ENCODE measurements around the gene CNTNAP2. TPM values are rescaled to one million over a fixed set of nuclear protein-coding genes. Genes with fewer than 3 reads are reported as not detected.

Gene CNTNAP2
- total RNA-seq, 1 donor = 7.6 TPM

DNA sequence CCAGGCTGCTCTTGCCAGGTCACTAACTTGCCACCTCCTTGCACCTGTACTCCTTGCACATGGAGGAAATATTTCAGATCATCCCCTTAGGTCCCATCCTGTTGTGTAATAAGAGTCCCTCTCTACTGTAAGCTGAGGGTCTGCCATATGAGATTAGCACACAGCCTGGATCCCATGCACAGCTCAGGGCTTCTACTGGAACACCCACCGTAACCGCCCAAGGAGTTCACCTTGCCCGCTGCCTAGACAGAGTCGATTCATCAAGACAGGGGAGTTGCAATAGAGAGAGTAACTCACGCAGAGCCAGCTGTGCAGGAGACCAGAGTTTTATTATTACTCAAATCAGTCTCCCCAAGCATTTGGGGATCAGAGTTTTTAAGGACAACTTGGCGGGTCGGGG, 1779.5 kb downstream of the CNTNAP2 start:
- Histone ChIP-seq H3K79me2 (ENCODE audit: insufficient read depth, low read length) (no peaks in the 10 kb centered on the region), H3K4me3 (ENCODE audit: insufficient read depth, low read length) (no peak overlapping the region), H2AFZ (ENCODE audit: low read length) (no peak overlapping the region), H4K20me1 (ENCODE audit: insufficient read depth, low read length) (no peaks in the 10 kb centered on the region), H3K9me3 (ENCODE audit: low read depth, low read length) (no peaks in the 10 kb centered on the region), H3K27me3 (ENCODE audit: insufficient read depth, low read length) (no peaks in the 10 kb centered on the region), H3K36me3 (ENCODE audit: insufficient read depth, low read length) (no peaks in the 10 kb centered on the region), H3K27ac (ENCODE audit: low read depth, low read length) (no peak overlapping the region), H3K4me2 (ENCODE audit: insufficient read depth, low read length) (no peak overlapping the region), H3K4me1 (ENCODE audit: insufficient read depth, low read length) (no peaks in the 10 kb centered on the region)
- no peak for DNase-seq (ENCODE audit: insufficient read length, low spot score, missing footprints)
- TF ChIP-seq, protein P1, sequence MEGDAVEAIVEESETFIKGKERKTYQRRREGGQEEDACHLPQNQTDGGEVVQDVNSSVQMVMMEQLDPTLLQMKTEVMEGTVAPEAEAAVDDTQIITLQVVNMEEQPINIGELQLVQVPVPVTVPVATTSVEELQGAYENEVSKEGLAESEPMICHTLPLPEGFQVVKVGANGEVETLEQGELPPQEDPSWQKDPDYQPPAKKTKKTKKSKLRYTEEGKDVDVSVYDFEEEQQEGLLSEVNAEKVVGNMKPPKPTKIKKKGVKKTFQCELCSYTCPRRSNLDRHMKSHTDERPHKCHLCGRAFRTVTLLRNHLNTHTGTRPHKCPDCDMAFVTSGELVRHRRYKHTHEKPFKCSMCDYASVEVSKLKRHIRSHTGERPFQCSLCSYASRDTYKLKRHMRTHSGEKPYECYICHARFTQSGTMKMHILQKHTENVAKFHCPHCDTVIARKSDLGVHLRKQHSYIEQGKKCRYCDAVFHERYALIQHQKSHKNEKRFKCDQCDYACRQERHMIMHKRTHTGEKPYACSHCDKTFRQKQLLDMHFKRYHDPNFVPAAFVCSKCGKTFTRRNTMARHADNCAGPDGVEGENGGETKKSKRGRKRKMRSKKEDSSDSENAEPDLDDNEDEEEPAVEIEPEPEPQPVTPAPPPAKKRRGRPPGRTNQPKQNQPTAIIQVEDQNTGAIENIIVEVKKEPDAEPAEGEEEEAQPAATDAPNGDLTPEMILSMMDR (IDR thresholded peaks at IDR 0.05; ENCODE audit: extremely low read depth, low read depth, low read length) = no peak

DNA sequence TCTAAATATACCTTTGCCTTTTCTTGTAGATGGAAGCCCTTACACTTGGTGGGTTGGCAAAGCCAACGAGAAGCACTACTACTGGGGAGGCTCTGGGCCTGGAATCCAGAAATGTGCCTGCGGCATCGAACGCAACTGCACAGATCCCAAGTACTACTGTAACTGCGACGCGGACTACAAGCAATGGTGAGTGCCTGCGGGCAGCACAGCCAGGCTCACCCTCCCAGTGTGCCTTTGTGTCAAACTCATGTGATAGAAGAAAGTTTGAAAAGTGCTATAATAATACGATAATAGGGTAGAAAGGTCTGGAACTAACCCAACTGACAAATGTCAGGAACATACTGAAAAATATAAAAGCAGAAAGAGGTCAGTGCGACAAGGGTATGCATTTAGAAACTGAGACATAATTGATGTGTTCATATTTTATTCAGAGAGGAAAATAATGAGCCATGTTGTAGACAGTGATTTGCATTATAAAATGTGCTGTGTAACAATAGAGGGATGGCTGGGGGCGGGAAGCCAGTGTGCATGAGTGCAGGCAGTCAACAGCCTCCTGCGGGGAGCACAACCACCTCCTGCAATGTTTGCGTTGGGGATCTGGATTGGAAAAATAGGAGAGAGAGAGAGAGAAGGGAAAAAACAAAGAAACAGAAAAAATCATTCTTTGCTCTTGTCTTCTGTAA, 1787.1 kb downstream of the CNTNAP2 start:
- no peak overlapping the region for H3K4me3 ChIP-seq (ENCODE audit: insufficient read depth, low read length)
- no peak overlapping the region for H3K27ac ChIP-seq (ENCODE audit: low read depth, low read length)
- TF ChIP-seq, protein P1 (IDR thresholded peaks at IDR 0.05; ENCODE audit: extremely low read depth, low read depth, low read length) = no peak
- no peaks in the 10 kb centered on the region for H3K36me3 ChIP-seq (ENCODE audit: insufficient read depth, low read length)
- H3K9me3 ChIP-seq (ENCODE audit: low read depth, low read length) = no peaks in the 10 kb centered on the region
- no peaks in the 10 kb centered on the region for H3K4me1 ChIP-seq (ENCODE audit: insufficient read depth, low read length)
- no peaks in the 10 kb centered on the region for H4K20me1 ChIP-seq (ENCODE audit: insufficient read depth, low read length)
- H3K27me3 ChIP-seq (ENCODE audit: insufficient read depth, low read length) = no peaks in the 10 kb centered on the region
- no peak for DNase-seq (ENCODE audit: insufficient read length, low spot score, missing footprints)
- no peaks in the 10 kb centered on the region for H3K79me2 ChIP-seq (ENCODE audit: insufficient read depth, low read length)
- no peak overlapping the region for H2AFZ ChIP-seq (ENCODE audit: low read length)
- H3K4me2 ChIP-seq (ENCODE audit: insufficient read depth, low read length) = no peak overlapping the region

DNA sequence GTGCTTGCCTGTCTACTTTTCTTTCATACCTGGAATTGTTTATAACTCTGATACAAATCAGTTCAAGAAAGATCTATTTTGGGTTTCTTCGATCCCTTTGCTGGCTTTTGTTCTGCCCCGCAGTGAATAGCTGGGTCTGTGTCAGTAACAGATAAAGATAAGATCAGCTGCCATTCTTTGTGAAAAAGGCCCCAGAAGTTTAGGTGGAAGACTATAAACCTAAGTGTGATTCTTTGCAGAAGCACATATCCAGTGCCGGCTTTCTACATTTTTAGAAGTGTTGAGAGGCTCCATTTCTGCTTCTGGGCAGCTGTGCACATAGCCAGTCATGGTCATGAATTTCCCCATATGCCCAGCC, 1787.6 kb downstream of the CNTNAP2 start:
- DNase-seq (ENCODE audit: insufficient read length, low spot score, missing footprints) = no peak
- Histone ChIP-seq H3K27ac (ENCODE audit: low read depth, low read length) (no peak overlapping the region), H3K36me3 (ENCODE audit: insufficient read depth, low read length) (no peaks in the 10 kb centered on the region), H3K27me3 (ENCODE audit: insufficient read depth, low read length) (no peaks in the 10 kb centered on the region), H3K79me2 (ENCODE audit: insufficient read depth, low read length) (no peaks in the 10 kb centered on the region), H3K4me1 (ENCODE audit: insufficient read depth, low read length) (no peaks in the 10 kb centered on the region), H4K20me1 (ENCODE audit: insufficient read depth, low read length) (no peaks in the 10 kb centered on the region), H3K4me3 (ENCODE audit: insufficient read depth, low read length) (no peak overlapping the region), H3K4me2 (ENCODE audit: insufficient read depth, low read length) (no peak overlapping the region), H2AFZ (ENCODE audit: low read length) (no peak overlapping the region), H3K9me3 (ENCODE audit: low read depth, low read length) (no peaks in the 10 kb centered on the region)
- TF ChIP-seq, protein P1 (IDR thresholded peaks at IDR 0.05; ENCODE audit: extremely low read depth, low read depth, low read length) = no peak

DNA sequence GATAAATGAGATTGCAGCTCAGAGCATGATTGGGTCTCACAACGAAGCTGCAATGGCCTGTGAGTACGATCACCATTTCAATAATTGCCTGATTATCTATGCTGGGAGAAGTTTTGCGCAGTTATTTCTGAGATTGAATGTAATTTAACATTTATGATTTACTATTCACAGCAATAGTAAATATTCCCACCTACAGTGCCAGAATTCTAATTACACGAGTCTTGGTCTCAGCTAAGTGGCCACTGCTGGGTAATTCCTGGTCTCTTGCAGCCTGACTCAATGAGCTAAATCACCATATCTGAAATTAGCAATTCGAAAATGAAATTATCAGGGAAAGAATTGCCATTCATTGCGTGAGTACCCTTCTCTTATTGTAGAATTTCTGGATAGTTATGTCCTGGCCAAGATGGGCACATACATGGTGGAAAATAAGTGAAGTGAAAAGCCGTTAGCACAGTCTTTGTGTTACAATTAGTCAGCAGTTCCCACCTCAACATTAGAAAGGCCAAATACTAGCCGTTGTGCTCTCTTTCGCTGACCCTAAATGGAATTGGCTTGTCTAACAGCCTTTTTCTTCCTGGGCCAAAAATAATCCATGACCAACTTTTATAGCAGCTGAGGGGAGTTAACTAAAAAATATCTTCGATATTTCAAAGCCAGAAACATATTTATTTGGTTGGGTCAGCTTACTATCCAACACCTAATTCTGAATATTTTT, 1793.0 kb downstream of the CNTNAP2 start:
- Histone ChIP-seq H3K4me1 (ENCODE audit: insufficient read depth, low read length) (no peaks in the 10 kb centered on the region), H3K4me2 (ENCODE audit: insufficient read depth, low read length) (no peak overlapping the region), H3K27ac (ENCODE audit: low read depth, low read length) (no peak overlapping the region), H3K9me3 (ENCODE audit: low read depth, low read length) (no peaks in the 10 kb centered on the region), H3K27me3 (ENCODE audit: insufficient read depth, low read length) (no peaks in the 10 kb centered on the region), H3K79me2 (ENCODE audit: insufficient read depth, low read length) (no peaks in the 10 kb centered on the region), H4K20me1 (ENCODE audit: insufficient read depth, low read length) (no peaks in the 10 kb centered on the region), H3K4me3 (ENCODE audit: insufficient read depth, low read length) (no peak overlapping the region), H3K36me3 (ENCODE audit: insufficient read depth, low read length) (no peaks in the 10 kb centered on the region), H2AFZ (ENCODE audit: low read length) (no peak overlapping the region)
- DNase-seq (ENCODE audit: insufficient read length, low spot score, missing footprints) = no peak
- TF ChIP-seq, protein P1 (IDR thresholded peaks at IDR 0.05; ENCODE audit: extremely low read depth, low read depth, low read length) = no peak
